K562 (cell line): ENCODE data around the gene CHMP5. TPM values are rescaled to one million over a fixed set of nuclear protein-coding genes. Genes with fewer than 3 reads are reported as not detected.

Source experiments
- ATAC-seq: fragments of 200-7000 bp; cut with Tn5 transposase; 3 replicates; pipeline ENCODE4 v1.9.1; 2020; ENCODE audit warnings: moderate library complexity
- BruUV-seq: library from RNA; stranded (reverse); fragments of 400-500 nt; replicated peaks from 2 replicates; lab custom pipeline; 2021; lab: Mats Ljungman, UMichigan
- CTCF ChIA-PET: fragments of 300-600 bp; formaldehyde crosslinking; extraction: SDS; loops from one replicate; lab custom pipeline; 2021; ENCODE audit warnings: low intra/inter-chr PET ratio; lab: Yijun Ruan, JAX
- POLR2A ChIA-PET: fragments of 300-600, 350-650 bp; sonication (Branson Sonifier 250); formaldehyde crosslinking; extraction: SDS; loops from one replicate; lab custom pipeline; 2021; ENCODE audit warnings: antibody characterized with exemption, inconsistent platforms; lab: Yijun Ruan, JAX
- DNase-seq, 4 experiments: peaks; one replicate each; pipeline versions ENCODE4 v3.0.0 to v3.0.0-alpha.2; 2011 to 2018; ENCODE audit warnings: low spot score in 3 of 4, mixed read lengths in 3 of 4; ENCODE audit errors: extremely low read depth in 1 of 4
- FAIRE-seq: peaks from 2 replicates; lab custom pipeline; 2011; peaks lifted over from hg19 to GRCh38; lab: Jason Lieb, UNC
- H2AFZ ChIP-seq: 2 replicates; pipeline ENCODE4 v1.6.0; 2011; ENCODE audit warnings: low read depth, low read length, control low read depth, inconsistent platforms
- H3K27ac ChIP-seq: fragments of 200-600 bp; 3 replicates; pipeline ENCODE4 v1.8.0; 2011; ENCODE audit warnings: low read depth, mild to moderate bottlenecking, control low read depth, inconsistent platforms, low read length, moderate library complexity, mixed read lengths; ENCODE audit errors: extremely low read depth
- H3K27me3 ChIP-seq, 2 experiments: fragments of 300-600 bp in 1 of 2; 2 replicates in 1 of 2; 3 replicates in 1 of 2; pipeline versions ENCODE4 v1.6.0 to v1.8.0; 2011; ENCODE audit warnings: inconsistent platforms in 2 of 2, low read length in 2 of 2, mild to moderate bottlenecking in 1 of 2, mixed read lengths in 1 of 2, moderate library complexity in 1 of 2; ENCODE audit not compliant: control insufficient read depth in 2 of 2, insufficient read depth in 2 of 2
- H3K36me3 ChIP-seq: fragments of 300-600 bp; 3 replicates; pipeline ENCODE4 v1.8.0; 2011; ENCODE audit warnings: mild to moderate bottlenecking, low read length, inconsistent platforms; ENCODE audit not compliant: control insufficient read depth, insufficient read depth
- H3K4me1 ChIP-seq, 2 experiments: fragments of 200-600 bp in 1 of 2; replicated peaks in 1 of 2; 2 replicates in 1 of 2; 3 replicates in 1 of 2; pipeline versions ENCODE4 v1.5.1 to v1.8.0; 2011; ENCODE audit warnings: inconsistent platforms in 2 of 2, low read length in 2 of 2, mild to moderate bottlenecking in 1 of 2, mixed read lengths in 1 of 2, moderate library complexity in 1 of 2; ENCODE audit not compliant: control insufficient read depth in 2 of 2, insufficient read depth in 2 of 2
- H3K4me2 ChIP-seq: 2 replicates; pipeline ENCODE4 v1.6.1; 2011; ENCODE audit warnings: low read length, control low read depth, inconsistent platforms, mixed read lengths; ENCODE audit not compliant: insufficient read depth
- H3K4me3 ChIP-seq: fragments of 200-600 bp; sonication (generic), shearing (Covaris generic); 2 replicates; pipeline ENCODE4 v1.5.1; 2016; ENCODE audit warnings: control low read depth, inconsistent platforms
- H3K79me2 ChIP-seq: fragments of 200-600 bp; 3 replicates; pipeline ENCODE4 v1.8.0; 2011; ENCODE audit warnings: low read length, inconsistent platforms; ENCODE audit not compliant: control insufficient read depth, insufficient read depth
- H3K9ac ChIP-seq, 2 experiments: 2 replicates each; pipeline versions ENCODE4 v1.6.0 to v1.6.1; 2011; ENCODE audit warnings: low read depth in 2 of 2, low read length in 2 of 2, control low read depth in 1 of 2, inconsistent platforms in 1 of 2, mild to moderate bottlenecking in 1 of 2, mixed read lengths in 1 of 2; ENCODE audit not compliant: insufficient read depth in 1 of 2
- H3K9me1 ChIP-seq: one replicate; pipeline ENCODE4 v1.6.0; 2011; ENCODE audit warnings: inconsistent platforms, mild to moderate bottlenecking, low read length, moderate library complexity; ENCODE audit not compliant: control insufficient read depth, insufficient read depth
- H3K9me3 ChIP-seq: replicated peaks from 2 replicates; pipeline ENCODE4 v1.5.1; 2011; ENCODE audit warnings: low read depth, low read length, inconsistent platforms; ENCODE audit not compliant: control insufficient read depth, insufficient read depth
- H4K20me1 ChIP-seq: replicated peaks from 2 replicates; pipeline ENCODE4 v1.6.1; 2011; ENCODE audit warnings: low read length, inconsistent platforms, mixed read lengths; ENCODE audit not compliant: control insufficient read depth, insufficient read depth
- CEBPZ ChIP-seq: fragments of 150-350 bp; IDR thresholded peaks from 2 replicates; pipeline ENCODE4 v1.6.1; 2014; ENCODE audit warnings: low read depth, mild to moderate bottlenecking, low read length, borderline replicate concordance
- POLR2AphosphoS5 ChIP-seq: IDR thresholded peaks from 2 replicates; pipeline ENCODE4 v1.6.1; 2011; ENCODE audit warnings: mild to moderate bottlenecking, low read depth, low read length, moderate library complexity; ENCODE audit not compliant: control insufficient read depth, insufficient read depth
- ZBTB8A ChIP-seq: fragments of 450-650 bp; IDR thresholded peaks from 2 replicates; pipeline ENCODE4 v1.6.1; 2018; ENCODE audit warnings: mild to moderate bottlenecking, moderate library complexity; ENCODE audit not compliant: partially characterized antibody
- WGBS: fragments of 100-300 bp; shearing (Covaris generic); methylation state at CpG from one replicate; pipeline ENCODE4 v1.1.6; 2016; ENCODE audit warnings: low coverage, mixed read lengths; ENCODE audit not compliant: insufficient coverage; ENCODE audit errors: missing lambda C conversion rate; 5-methylcytosine and 5-hydroxymethylcytosine counted together
- in situ Hi-C: fragments of 300-500 bp; cut with MboI; formaldehyde crosslinking; loops from 4 replicates; pipeline ENCODE4 v1.15.0; 2018; ENCODE audit warnings: inconsistent platforms, mixed read lengths
- intact Hi-C: fragments of 100-400 bp; cut with micrococcal nuclease; formaldehyde crosslinking; loops from 2 replicates; pipeline ENCODE4 v1.14.2; 2022
- polyA plus RNA-seq, 8 experiments: library from polyadenylated mRNA; depleted of rRNA in 4 of 8; stranded (reverse) in 5 of 8; unstranded in 3 of 8; fragments of >200 nt; fragmentation: Nextera tagmentation in 2 of 8; fragmentation: Illumina TruSeq in 1 of 8; extraction: Ambion mirVana in 2 of 8; extraction: Trizol in 1 of 8; gene quantifications; 2 replicates each; pipeline versions ENCODE4 v1.2.1 to v1.2.3, GENCODE V29; 2011 to 2014; ENCODE audit warnings: inconsistent platforms in 1 of 8, missing spikeins in 1 of 8
- total RNA-seq, 7 experiments: library from RNA; depleted of rRNA in 6 of 7; stranded (reverse); fragments of >200 nt in 6 of 7; fragmentation: Illumina TruSeq in 2 of 7; extraction: Trizol in 2 of 7; gene quantifications; 2 replicates each; pipeline versions ENCODE4 v1.2.1 to v1.2.3, GENCODE V29; 2011 to 2021; ENCODE audit warnings: low replicate concordance in 1 of 7

CHMP5 gene
- total and polyA plus RNA-seq, 9 of the 15 experiments (the other 6 are each of a cell fraction or from before 2014, with no cell fraction given): 36.0 to 105 (median 54.9) TPM

DNA sequence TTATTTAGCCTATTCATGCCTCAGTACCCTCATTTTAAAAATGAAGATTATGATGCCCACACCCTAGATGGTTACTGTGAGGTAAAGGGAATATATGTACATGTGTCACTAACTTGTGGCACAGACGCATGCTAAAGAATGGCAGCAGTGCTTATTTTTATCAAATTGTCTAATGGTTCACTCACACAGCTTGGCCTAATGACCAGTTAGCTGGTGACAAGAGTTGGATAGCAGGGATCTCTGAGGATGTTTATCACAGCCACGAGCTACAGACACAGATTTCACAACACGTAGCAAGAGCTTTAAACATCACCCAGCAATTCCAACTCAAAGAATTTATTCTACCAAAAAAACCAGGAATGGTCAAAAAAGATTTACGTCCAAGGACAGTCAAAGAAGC is 7.6 kb upstream of the CHMP5 start:
- ChIA-PET POLR2A (interaction anchor here (0.5 to 0.6 kb wide), 2 partner anchors 33 to 198 kb away, joined by 3 to 4 read pairs; partner anchors contain the start of gene NFX1), CTCF (no interaction called here)
- Histone ChIP-seq H3K4me2 (no peak overlapping the region), H2AFZ (no peak overlapping the region), H3K9ac (no peak overlapping the region), H4K20me1 (no peaks in the 10 kb centered on the region), H3K9me1 (peaks cover 3% of the 10 kb centered on the region), H3K79me2 (peaks cover 37% of the 10 kb centered on the region), H3K27ac (no peak overlapping the region), H3K4me1 (peaks cover 0 to 11% of the 10 kb centered on the region in 2 experiments; a peak in 2 of 5 replicates), H3K9me3 (no peaks in the 10 kb centered on the region), H3K27me3 (no peaks in the 10 kb centered on the region), H3K36me3 (peaks cover 91% of the 10 kb centered on the region), H3K4me3 (no peak overlapping the region)
- DNase-seq (no peak), ATAC-seq (no peak), FAIRE-seq (no peak)
- no TSS peak for BruUV-seq
- intact Hi-C loops (no loop called here), in situ Hi-C loops (no loop called here)
- TF ChIP-seq ZBTB8A: no peak
- no peak for TF ChIP-seq POLR2AphosphoS5
- no peak for TF ChIP-seq CEBPZ
- 89% methylated on average over 4 of the region's 4 CpGs for WGBS
